ENCODE measurements around the gene RAP1GAP2.
A peak's percentile ranks its signal among the peaks of the same experiment; 100 is the strongest.
"Not testable (repeated sequence)": the region's sequence is repeated elsewhere in the genome, so short reads cannot be mapped to it uniquely, and the experiment has no call there.

The RAP1GAP2 gene

GRCh38 chr17:2780256-2780655 is 16.0 kb upstream of the RAP1GAP2 start:
- DNase-seq (ENCODE audit: insufficient read length, low spot score) (no peak), FAIRE-seq (no peak)
- TF ChIP-seq, protein P1, sequence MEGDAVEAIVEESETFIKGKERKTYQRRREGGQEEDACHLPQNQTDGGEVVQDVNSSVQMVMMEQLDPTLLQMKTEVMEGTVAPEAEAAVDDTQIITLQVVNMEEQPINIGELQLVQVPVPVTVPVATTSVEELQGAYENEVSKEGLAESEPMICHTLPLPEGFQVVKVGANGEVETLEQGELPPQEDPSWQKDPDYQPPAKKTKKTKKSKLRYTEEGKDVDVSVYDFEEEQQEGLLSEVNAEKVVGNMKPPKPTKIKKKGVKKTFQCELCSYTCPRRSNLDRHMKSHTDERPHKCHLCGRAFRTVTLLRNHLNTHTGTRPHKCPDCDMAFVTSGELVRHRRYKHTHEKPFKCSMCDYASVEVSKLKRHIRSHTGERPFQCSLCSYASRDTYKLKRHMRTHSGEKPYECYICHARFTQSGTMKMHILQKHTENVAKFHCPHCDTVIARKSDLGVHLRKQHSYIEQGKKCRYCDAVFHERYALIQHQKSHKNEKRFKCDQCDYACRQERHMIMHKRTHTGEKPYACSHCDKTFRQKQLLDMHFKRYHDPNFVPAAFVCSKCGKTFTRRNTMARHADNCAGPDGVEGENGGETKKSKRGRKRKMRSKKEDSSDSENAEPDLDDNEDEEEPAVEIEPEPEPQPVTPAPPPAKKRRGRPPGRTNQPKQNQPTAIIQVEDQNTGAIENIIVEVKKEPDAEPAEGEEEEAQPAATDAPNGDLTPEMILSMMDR (IDR thresholded peaks at IDR 0.05; ENCODE audit: insufficient read depth, missing control alignments), result no peak

GRCh38 chr17:2780931-2781454 is 15.2 kb upstream of the RAP1GAP2 start:
- TF ChIP-seq, protein P1 (IDR thresholded peaks at IDR 0.05; ENCODE audit: insufficient read depth, missing control alignments), result no peak
- DNase-seq (ENCODE audit: insufficient read length, low spot score), result no peak
- no peak for FAIRE-seq

- FAIRE-seq; DNase-seq (ENCODE audit: insufficient read length, low spot score): not testable (repeated sequence)
Observed at GRCh38 chr17:2781598-2781997, 14.6 kb upstream of the RAP1GAP2 start.

DNA sequence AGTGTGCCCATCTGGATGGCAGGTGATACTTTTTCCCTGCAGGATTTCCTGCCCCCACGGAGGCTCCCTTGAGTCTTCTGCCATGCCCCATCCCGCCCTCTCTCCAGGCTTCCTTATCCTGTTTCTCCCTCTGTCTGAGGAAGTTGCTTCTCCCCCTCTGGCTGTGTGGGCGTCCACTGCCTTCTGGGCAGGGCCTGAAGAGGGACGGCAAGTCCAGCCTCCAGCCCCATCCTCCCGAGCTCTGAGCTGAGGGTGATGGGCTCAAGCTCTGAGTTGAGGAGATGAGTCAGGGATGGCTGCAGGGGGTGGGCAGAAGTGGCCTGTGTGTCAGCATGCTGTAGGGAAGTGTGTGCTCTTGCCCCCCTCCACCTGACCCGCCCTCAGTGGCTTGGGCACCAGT is 14.2 kb upstream of the RAP1GAP2 start:
- DNase-seq (ENCODE audit: insufficient read length, low spot score) (no peak), FAIRE-seq (no peak)
- TF ChIP-seq, protein P1 (IDR thresholded peaks at IDR 0.05; ENCODE audit: insufficient read depth, missing control alignments), result no peak

DNA sequence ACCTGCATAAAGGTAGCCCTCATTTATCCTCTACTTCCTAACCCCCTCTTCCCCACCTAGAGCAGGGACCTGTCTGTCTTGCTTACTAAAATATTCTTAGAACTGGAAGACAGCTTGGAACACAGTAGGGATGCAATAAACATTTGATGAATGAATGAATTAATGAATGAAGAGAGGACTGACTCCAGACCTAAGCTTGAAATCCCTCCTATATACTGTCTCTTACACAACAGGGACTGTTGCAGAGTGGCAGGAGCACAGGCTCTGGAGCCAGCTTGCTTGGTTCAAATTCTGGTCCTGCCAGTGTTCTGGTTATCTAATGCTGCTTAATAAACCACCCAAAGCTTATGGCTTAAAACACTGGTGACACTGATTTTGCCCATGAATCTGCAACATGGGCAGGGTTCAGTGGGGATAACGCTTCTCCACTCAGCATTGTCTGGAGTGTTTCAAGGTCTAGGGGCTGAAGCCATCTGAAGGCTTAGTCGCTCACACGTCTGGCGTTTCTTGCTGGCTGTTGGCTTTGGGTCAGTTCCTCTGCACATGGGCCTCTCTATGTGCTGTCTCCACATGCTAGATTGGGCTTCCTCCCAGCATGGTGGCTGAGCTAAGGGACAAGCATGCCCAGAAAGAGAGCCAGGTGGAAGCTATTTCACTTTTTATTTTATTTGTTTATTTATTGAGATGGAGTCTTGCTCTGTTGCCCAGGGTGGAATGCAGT is 12.8 kb upstream of the RAP1GAP2 start:
- no peak for DNase-seq (ENCODE audit: insufficient read length, low spot score)
- TF ChIP-seq, protein P1 (IDR thresholded peaks at IDR 0.05; ENCODE audit: insufficient read depth, missing control alignments), result no peak
- no peak for FAIRE-seq

DNA sequence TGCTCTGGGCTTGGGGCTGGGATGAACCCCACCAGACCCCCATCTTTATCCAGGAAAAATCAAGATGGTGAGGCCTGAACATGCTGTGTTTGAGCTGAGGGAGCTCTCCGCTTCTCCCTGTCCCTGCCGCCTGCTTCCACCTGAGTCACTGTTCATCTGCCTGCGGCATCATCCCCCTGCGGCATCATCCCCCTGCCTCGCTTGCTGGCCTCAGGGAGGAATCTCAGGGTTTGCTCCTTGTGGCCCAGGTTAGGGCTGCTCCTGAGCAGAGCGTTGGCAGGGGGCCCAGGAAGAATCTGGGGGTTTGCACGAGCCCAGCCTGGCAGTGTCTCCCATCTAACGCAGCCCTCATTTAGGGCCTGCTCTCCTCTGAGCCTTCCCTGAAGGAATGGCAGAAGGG is 11.4 kb upstream of the RAP1GAP2 start:
- DNase-seq (ENCODE audit: insufficient read length, low spot score) (no peak), FAIRE-seq (no peak)
- TF ChIP-seq, protein P1 (IDR thresholded peaks at IDR 0.05; ENCODE audit: insufficient read depth, missing control alignments), result no peak

- DNase-seq (ENCODE audit: insufficient read length, low spot score); FAIRE-seq: not testable (repeated sequence)
Observed at GRCh38 chr17:2785376-2785775, 10.9 kb upstream of the RAP1GAP2 start.

DNA sequence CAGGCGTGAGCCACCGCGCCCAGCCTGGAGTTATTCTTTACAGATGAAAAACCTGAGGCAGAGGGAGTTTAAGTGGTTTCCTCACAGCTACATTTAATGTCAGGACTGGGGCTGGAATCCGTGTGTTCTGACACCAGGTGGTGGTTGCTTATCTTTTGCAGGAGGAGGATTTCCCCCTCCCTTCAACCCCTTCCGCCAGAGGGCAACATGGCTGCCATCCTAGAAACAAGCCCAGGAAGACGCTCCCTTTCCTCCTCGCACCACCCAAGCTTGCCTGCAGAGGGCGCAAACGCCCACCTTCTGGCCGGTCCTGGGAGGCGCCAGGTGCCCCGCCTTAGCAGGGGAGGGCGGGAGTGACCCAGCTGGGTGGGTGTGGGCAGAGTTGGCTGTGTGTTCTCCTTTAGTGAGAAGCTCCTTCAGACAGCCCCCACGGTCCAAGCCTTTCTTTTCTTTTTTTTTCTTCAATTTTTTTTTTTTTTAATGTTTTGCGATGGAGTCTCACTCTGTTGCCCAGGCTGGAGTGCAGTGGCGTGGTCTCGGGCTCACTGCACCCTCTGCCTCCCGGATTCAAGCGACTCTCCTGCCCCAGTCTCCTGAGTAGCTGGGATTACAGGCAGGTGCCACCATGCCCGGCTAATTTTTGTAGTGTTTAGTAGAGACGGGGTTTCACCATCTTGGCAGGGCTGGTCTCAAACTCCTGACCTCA is 9.9 kb upstream of the RAP1GAP2 start:
- TF ChIP-seq, protein P1 (IDR thresholded peaks at IDR 0.05; ENCODE audit: insufficient read depth, missing control alignments), result peak; percentile 59
- FAIRE-seq, result no peak
- peak; percentile 87 for DNase-seq (ENCODE audit: insufficient read length, low spot score)
